ENCODE data around the gene ESR1. TPM values are rescaled to one million over a fixed set of nuclear protein-coding genes. Genes with fewer than 3 reads are reported as not detected.

The ESR1 gene
- total RNA-seq, 4 donors from 2014 or later = 0.83 to 1.8 (median 1.3) TPM

GRCh38 chr6:151763303-151763702 lies 44.2 kb upstream of the ESR1 start:
- peak overlapping the region; percentile 28 to 37 (median 31) for H3K4me3 ChIP-seq
- peaks cover 0 to 3% (median 1%) of the 10 kb centered on the region in 4 donors for H3K27me3 ChIP-seq
- H3K9me3 ChIP-seq = no peaks in the 10 kb centered on the region
- H3K36me3 ChIP-seq = no peaks in the 10 kb centered on the region
- intact Hi-C loops (cut with DNase I) = loop anchor here (10.0 kb wide), 1 partner anchor 501 kb away; no protein-coding TSS in a partner anchor
- H3K4me1 ChIP-seq = peaks cover 0 to 8% (median 3%) of the 10 kb centered on the region in 4 donors
- WGBS = 67% methylated on average over 9 of the region's 9 CpGs
- DNase-seq (ENCODE audit: extremely low spot score) = no peak
- H3K27ac ChIP-seq (replicated peaks in 1 of 4) = peak overlapping the region in 3 of 4 donors; percentile 4 to 36 (median 24)
- TF ChIP-seq CTCF (IDR thresholded peaks at IDR 0.05) (peak in 2 of 3 experiments; percentile 10 to 25), POLR2A (IDR thresholded peaks at IDR 0.05; ENCODE audit: low read depth) (no peak)

- TF ChIP-seq CTCF (IDR thresholded peaks at IDR 0.05) (peak; percentile 40 to 63 (median 43)), POLR2AphosphoS5 (IDR thresholded peaks at IDR 0.05) (peak; percentile 7 to 11), POLR2A (IDR thresholded peaks at IDR 0.05; ENCODE audit: low read depth) (no peak)
- H3K27me3 ChIP-seq = peaks cover 0 to 3% (median 1%) of the 10 kb centered on the region in 4 donors
- peak overlapping the region; percentile 28 to 37 (median 31) for H3K4me3 ChIP-seq
- peaks cover 0 to 8% (median 3%) of the 10 kb centered on the region in 4 donors for H3K4me1 ChIP-seq
- H3K36me3 ChIP-seq = no peaks in the 10 kb centered on the region
- H3K27ac ChIP-seq (replicated peaks in 1 of 4) = peak overlapping the region in 3 of 4 donors; percentile 4 to 36 (median 24)
- peak; percentile 95 for DNase-seq (ENCODE audit: extremely low spot score)
- WGBS = 27% methylated on average over 20 of the region's 20 CpGs
- intact Hi-C loops (cut with DNase I) = loop anchor here (2.0 to 10.0 kb wide), 2 partner anchors 361 to 501 kb away; no protein-coding TSS in a partner anchor
- H3K9me3 ChIP-seq = no peaks in the 10 kb centered on the region
Observed at GRCh38 chr6:151763938-151764680, 43.4 kb upstream of the ESR1 start.

DNA sequence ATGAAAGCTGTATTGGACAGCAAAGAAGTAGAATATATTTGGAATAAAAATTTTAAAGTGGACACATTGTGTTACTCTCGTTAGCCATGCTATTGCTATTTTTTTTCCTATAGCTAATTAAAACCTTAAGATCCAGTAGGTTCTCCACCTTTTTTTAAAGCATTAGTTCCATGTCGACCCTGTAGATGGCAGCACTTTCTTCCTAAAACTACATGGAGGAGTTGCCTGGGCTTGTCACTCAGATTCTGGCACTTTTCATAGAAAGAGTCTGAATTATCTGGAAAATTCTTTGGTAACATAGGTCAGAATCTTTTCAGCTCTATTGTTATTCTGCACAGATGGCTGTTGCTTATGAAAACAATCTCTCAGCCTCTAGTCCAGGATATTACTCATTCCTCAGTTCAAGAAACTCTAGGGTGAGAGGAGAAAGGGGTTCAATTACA lies 42.0 kb upstream of the ESR1 start:
- Histone ChIP-seq H3K27ac (replicated peaks in 1 of 4) (no peak overlapping the region), H3K4me1 (peaks cover 0 to 8% (median 3%) of the 10 kb centered on the region in 4 donors), H3K4me3 (no peak overlapping the region), H3K36me3 (no peaks in the 10 kb centered on the region), H3K9me3 (no peaks in the 10 kb centered on the region), H3K27me3 (peaks cover 0 to 3% (median 1%) of the 10 kb centered on the region in 4 donors)
- intact Hi-C loops (cut with DNase I) = loop anchor here (2.0 to 10.0 kb wide), 2 partner anchors 359 to 499 kb away; no protein-coding TSS in a partner anchor
- TF ChIP-seq CTCF (IDR thresholded peaks at IDR 0.05) (peak; percentile 52 to 77 (median 57)), POLR2AphosphoS5 (IDR thresholded peaks at IDR 0.05) (no peak), POLR2A (IDR thresholded peaks at IDR 0.05; ENCODE audit: low read depth) (no peak), EP300 (IDR thresholded peaks at IDR 0.05) (no peak)
- no peak for DNase-seq (ENCODE audit: extremely low spot score)
- WGBS = 2% methylated on average over 2 of the region's 2 CpGs

DNA sequence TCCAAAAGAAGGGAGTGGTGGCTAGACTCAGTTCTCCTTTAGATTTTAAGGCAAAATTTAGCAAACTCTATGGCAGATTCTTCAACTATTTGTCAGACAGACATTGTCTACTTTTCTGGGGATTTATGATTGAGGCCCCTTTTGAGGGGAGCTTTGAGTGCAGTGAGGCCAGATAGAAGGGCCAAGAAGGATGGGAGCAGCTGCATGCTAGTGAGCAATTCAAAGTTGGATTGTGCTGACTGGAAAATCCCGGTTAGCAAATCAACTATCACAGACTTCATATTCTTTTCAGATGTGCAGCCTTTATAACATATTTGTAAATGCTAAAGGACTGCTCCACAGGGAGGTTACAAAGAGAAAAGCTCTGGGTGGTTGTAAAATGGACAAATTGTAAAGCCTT lies 35.0 kb upstream of the ESR1 start:
- intact Hi-C loops (cut with DNase I) = no loop called here
- no peaks in the 10 kb centered on the region for H3K36me3 ChIP-seq
- H3K4me1 ChIP-seq = no peaks in the 10 kb centered on the region
- no peaks in the 10 kb centered on the region for H3K27me3 ChIP-seq
- DNase-seq (ENCODE audit: extremely low spot score) = no peak
- WGBS = 83% methylated on average over 1 of the region's 1 CpG
- no peak overlapping the region for H3K27ac ChIP-seq (replicated peaks in 1 of 4)
- no peak for TF ChIP-seq POLR2A (IDR thresholded peaks at IDR 0.05; ENCODE audit: low read depth)
- no peak for TF ChIP-seq EP300 (IDR thresholded peaks at IDR 0.05)
- no peak for TF ChIP-seq POLR2AphosphoS5 (IDR thresholded peaks at IDR 0.05)
- TF ChIP-seq CTCF (IDR thresholded peaks at IDR 0.05) = no peak
- H3K9me3 ChIP-seq = no peaks in the 10 kb centered on the region
- H3K4me3 ChIP-seq = no peak overlapping the region

Data from esophagus muscularis mucosa (tissue), 4 donors.